DOHH2 (cell line): ENCODE results near the gene FOS.

Source experiments
- CTCF ChIP-seq: fragments of 200-600 bp; sonication (generic); IDR thresholded peaks from one replicate; pipeline ENCODE4 v1.5.1; 2014; ENCODE audit warnings: antibody characterized with exemption, mild to moderate bottlenecking, low read depth, low read length; ENCODE audit not compliant: poor library complexity, severe bottlenecking
- EZH2phosphoT487 ChIP-seq: fragments of 200-600 bp; sonication (generic); IDR thresholded peaks from 2 replicates; pipeline ENCODE4 v1.6.1; 2017; ENCODE audit warnings: borderline replicate concordance, mild to moderate bottlenecking, antibody characterized with exemption, low read length, moderate library complexity, mixed read lengths

- no peak for TF ChIP-seq CTCF
- no peak for TF ChIP-seq EZH2phosphoT487
Measured at GRCh38 chr14:75329369-75329768, 50.7 kb downstream of the FOS start.
